GM23248 (cell line): ENCODE measurements around the gene CACNB2.

ENCODE experiments used
- EZH2 ChIP-seq: fragments of 200-600 bp; sonication (generic); IDR thresholded peaks from 2 replicates; pipeline ENCODE4 v1.6.1; 2018; ENCODE audit warnings: antibody characterized with exemption, mild to moderate bottlenecking; ENCODE audit not compliant: insufficient read depth, poor library complexity, severe bottlenecking
- EZH2phosphoT487 ChIP-seq: fragments of 200-600 bp; sonication (generic); IDR thresholded peaks from 2 replicates; pipeline ENCODE4 v1.6.1; 2018; ENCODE audit warnings: antibody characterized with exemption, moderate library complexity, mild to moderate bottlenecking, low read depth; ENCODE audit not compliant: insufficient read depth

DNA sequence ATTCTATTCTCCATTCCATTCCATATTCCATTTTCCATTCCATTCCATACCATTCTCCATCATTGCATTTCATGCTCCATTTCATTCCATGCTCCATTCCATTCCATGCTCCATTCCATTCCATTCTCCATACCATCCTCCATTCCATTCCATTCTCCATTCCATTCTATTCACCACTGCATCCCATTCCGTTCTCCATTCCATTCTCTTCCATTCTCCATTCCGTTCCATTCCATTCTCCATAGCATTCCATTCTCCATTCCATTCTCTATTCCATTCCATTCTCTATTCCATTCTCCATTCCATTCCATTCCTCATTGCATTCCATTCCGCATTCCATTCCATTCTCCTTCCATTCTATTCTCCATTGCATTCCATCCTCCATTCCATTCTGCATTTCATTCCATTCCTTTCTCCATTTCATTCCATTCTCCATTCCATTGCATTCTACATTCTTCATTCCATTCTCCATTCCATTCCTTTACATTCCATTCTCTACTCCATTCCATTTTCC is 427.2 kb downstream of the CACNB2 start:
- TF ChIP-seq EZH2 (no peak), EZH2phosphoT487 (no peak)
